GM21737 (cell line): ENCODE results near the gene RAPGEF6.
"Not testable (repeated sequence)": the region's sequence is repeated elsewhere in the genome, so short reads cannot be mapped to it uniquely, and the experiment has no call there.

ENCODE experiments used
- ATAC-seq: cut with Tn5 transposase; IDR thresholded peaks from one replicate; pipeline ENCODE4 v1.9.1; 2021; ENCODE audit warnings: mild to moderate bottlenecking, moderate library complexity; ENCODE audit not compliant: unreplicated experiment

Gene RAPGEF6

DNA sequence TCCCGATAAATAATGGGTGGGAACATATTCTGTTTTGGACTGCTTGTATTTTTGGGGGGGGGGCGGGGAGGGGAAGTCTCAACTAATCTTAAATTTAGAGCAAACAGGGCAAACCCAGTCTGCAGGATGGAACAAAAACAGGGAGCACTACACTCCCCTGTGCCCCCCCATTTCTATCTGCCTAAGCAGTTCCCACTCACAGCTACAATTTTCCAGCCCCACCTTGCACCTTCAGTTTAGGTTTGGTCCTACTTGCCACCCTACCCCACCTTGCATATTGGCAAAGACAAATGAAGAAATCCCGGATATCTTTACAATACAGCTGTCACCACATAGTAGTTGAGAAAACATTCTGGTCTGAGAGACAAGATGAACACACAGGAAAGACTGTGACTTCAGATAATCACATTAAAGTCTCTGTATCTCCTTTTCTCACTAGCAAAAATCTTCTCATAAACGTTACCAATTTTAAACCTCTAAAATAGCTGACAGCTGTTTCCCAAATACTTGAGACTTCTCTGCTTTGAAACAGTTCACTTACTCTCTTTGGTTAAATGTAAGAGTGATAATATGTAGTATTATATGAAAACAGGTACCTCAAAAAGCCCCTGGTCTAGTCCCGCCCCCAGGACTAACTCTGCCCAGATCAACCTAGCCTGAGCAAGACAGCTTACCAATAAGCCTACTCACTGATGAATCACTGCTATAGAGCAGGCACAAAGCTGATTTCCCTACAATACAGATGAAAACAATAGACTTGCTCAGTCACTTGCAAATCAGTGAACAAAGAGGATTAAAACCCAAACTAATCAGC is 5.2 kb upstream of the RAPGEF6 start:
- no peak for ATAC-seq

DNA sequence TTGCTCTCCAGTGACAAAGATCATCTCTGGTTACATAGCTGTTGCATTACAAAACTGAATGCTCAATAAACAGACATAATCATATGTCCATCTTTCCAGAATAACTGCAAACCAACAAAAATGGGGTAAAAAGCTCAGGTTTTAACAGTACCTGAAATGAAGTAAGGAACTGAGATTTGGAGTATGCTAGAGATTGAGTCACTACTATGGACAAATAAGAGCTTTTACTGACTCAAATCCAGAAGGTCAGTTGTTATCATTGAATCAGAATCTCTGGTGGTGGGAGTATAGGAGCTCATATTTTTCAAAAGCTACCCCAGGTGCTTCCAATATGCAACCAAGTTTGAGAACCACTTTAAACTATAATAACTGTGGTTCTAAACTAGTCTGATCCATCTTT is 4.1 kb upstream of the RAPGEF6 start:
- ATAC-seq = no peak

DNA sequence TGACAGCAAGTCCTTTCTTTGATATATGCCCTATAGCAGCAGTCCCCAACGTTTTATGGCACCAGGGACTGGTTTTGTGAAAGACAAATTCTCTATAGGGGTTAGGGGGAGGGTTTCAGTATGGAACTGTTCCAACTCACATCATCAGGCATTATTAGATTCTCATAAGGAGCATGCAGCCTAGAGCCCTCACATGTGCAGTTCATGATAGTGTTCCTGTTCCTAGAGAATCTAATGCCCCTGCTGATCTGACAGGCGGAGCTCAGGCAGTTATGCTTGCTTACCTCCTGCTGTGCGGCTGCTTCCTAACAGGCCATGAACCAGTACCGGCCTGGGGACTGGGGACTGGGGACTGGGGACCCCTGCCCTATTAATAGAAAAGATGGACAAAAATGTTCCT is 2.7 kb upstream of the RAPGEF6 start:
- ATAC-seq = no peak

DNA sequence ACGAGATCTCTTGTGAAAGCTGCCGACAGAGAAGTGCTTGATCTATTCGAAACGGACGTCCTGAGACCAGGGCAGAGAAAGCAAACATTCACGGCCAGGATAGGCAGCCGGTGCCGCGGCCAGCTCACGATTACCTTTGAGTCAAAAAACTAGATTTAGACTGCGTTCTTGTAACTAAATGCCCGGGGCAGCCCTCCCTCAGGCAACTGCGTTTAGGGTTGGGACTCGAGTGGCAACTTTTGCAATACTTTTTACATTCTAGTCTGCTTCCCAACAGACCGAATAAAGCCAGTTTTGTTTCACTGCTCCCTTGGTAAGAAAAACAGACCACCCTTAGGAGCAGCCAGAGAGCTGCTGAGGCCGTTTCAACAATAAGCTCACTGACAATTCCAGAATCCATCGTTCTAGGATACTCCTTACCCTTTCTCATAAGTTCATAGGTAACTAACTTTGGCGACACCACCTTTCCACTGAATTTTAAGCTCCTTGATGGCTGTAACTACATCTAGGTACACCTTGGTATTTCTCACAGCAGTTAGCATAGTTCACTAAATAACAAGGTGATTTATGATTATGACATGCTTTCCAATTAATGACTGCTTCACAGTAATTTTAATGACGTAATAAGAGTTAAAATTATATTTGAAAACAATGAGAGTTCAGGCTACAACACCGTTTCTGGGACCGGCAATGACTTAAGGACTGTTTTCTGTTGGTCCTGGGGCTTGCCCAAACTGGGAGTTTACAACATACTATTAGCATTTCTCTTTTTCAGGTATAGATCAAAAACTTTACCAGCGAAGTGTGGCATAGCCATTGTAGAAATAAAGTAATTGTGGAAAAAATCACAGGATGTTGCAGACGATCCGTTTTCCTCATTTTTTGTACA is 899 bp upstream of the RAPGEF6 start:
- no peak for ATAC-seq

DNA sequence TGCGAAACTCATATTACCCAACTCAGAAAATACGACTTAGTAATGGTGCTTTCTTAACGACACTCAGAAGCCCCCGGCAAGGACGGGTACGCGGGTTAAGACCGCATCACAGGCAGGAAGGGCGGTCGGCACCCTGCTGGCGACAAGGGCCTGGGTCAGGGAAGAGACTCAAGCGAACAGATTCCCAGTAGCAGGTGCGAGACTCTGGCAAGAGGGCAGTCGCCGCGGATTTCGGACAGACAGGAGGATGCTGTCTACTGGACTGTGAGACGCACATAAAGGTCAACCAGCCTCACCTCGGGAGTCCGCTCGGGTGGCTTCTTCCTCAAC is 398 bp downstream of the RAPGEF6 start:
- peak; percentile 22 for ATAC-seq

DNA sequence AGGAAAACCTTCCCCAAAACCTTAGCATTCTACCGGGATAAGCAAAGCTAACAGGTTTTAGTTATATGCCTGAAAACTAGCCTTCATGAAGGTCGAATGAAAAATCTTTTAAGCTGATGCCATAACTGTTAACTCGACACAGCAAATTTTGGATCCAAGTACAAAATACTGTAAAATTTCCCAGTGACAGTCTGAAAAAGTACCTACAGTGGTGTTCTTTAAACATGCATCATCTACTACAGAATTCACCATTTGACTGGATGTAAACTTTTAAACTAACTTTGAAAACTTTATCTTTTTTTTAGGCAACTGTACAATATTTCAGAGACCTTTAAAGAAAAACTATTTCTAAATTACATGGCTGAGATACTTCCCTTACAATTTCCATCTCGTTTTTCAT is 791 bp downstream of the RAPGEF6 start:
- ATAC-seq = no peak

DNA sequence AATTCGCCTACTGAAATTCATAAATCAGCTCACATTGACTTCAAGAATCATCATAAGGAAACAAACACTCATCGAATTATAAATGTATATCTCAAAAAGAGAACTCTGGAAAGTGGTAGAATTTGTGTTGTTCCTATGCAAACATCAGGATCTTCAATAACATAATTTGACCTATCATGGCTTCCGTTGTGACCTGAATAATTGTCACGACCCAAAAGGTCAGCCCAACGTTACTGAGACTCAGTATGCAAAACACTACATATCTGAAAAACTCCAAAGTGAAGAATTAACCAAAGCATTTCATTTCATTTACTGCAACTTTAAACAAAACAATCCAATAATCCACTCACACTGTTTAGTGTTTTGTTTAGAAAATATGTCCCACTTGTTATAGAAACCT is 1.2 kb downstream of the RAPGEF6 start:
- ATAC-seq = no peak

DNA sequence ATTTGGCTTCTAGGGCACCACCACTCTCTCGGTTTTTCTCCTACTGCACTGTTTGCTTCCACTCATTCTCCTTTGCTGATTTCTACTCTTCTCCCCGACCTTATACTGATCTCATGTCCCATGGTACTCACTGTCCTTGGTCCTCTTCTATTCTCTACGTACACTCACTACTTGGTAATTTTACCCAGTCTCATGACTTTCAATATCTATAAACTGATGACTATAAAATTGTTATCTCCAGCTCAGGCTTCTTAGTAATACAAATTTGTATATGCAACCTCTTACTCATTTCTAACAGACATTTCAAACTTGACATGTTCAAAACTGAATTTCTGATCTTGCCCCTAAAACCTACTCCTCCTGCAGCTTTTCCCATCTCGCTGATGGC is 4.1 kb downstream of the RAPGEF6 start:
- ATAC-seq = no peak

DNA sequence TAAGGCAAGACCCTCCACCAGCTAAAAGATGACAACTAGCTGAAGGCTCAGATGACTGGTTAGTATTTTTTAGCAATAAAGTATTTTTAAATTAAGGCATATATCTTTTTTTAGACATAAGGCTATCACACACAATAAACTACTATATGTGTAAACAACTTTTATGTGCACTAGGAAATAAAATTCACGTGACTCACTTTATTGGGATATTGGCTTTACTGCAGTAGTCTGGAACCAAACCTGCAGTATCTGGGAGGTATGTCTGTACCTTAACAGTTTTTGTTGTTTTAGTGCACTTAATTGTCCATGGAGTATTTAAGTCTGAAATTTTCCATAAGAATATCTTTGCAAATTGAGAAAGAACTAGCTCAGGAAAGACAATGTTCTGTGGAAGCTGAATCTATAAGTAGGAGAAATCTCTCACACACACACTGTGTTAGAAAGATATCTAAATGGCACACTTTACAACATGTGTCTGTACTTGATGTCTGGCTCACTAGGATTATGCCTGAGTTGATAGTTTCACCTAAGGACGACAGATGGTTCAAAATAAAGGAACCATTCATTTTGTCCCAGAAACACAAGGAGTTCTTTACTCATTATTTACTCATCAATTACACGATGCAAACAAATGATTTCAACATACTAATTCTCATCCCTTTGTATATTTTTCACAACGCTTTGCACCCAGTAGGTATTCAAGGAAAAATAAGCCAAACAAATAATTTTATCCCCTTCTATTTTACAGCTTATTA is 4.6 kb downstream of the RAPGEF6 start:
- ATAC-seq = no peak

DNA sequence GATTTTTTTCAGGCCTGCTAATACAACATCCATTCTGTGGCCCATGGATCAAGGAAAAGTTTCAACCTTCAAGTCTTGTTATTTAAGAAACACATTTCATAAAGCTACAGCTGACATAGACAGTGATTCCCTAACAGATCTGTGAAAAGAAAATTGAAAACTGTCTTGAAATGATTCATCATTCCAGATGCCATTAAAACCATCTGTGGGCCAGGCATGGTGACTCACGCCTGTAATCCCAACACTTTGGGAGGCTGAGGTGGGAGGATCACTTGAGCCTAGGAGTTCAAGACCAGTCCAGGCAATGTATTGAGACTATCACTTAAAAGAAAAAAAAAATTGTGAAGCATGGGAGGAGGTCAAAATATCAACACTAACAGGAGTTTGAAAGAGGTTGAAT is 6.0 kb downstream of the RAPGEF6 start:
- no peak for ATAC-seq

DNA sequence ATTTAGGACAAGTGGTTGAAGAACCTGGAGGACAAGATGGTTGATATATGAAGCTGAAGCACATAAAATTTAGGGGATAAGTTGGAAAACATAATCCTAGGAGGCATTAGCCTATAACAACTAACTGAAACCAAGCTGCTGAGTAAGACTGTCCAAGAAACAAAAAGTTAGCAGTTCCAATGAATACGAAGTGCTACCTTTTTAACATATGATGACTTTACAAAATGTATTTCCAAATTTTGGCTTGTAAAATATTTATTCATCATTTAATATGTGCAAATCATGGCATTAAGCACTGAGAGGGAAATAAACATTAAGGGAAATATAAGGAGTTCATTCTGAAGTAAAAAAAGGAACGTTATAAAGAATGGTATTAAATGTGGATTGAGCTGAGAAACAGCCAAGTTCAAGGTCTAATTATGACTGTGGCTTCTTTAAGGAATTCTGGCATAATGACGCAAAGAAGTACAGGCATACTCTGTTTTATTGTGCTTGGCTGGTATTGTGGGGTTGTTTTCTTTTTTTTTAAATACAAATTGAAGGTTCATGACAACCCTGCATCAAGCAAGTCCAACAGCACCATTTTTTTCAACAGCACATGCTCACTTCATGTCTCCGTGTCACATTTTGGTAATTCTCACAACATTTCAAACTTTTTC is 7.7 kb downstream of the RAPGEF6 start:
- ATAC-seq = no peak

DNA sequence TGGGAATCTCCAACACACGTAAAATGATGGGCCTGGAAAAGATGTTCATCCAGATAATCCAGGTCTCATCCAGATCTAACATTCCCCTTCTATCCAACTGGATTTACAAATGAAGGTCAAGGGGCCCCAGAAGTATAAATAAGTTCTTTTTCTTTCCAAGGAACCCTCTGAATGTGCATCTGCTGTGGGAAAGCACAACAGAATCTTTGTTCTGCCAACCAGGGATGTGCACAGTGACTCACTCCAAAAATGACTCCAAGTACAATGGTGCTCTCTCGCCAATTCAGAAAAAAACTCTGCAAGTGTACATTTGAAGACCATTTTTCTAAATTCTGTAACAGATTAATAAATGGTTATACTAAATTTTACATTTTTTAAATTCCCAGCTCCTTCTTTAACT is 12.4 kb downstream of the RAPGEF6 start:
- no peak for ATAC-seq

DNA sequence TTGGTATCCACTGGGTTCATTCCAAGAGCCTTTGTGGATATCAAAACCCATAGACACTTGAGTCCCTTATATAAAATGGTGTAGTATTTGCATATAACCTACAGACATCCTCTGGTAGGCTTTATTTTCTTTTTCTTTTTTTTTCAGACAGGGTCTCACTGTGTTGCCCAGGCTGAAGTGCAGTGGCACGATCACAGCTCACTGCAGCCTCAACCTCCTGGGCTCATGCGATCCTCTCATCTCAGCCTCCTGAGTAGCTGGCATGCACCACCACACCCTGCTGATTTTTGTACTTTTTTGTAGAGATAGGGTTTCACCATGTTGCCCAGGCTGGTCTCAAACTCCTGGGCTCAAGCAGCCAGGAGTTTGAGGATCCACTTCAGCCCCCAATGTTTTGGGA is 13.9 kb downstream of the RAPGEF6 start:
- not testable (repeated sequence) for ATAC-seq

DNA sequence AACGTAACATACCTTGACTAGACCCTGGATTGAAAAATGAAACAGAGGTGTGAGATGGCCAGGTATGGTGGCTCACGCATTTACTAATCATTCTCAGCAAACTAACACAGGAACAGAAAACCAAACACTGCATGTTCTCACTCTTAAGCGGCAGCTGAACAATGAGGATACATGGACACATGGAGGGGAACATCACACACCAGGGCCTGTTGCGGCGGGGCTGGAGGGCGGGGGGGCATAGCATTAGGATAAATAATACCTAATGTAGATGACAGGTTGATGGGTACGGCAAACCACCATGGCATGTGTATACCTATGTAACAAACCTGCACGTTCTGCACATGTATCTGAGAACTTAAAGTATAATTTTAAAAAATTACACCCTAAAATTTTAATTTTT is 15.9 kb downstream of the RAPGEF6 start:
- ATAC-seq = no peak

DNA sequence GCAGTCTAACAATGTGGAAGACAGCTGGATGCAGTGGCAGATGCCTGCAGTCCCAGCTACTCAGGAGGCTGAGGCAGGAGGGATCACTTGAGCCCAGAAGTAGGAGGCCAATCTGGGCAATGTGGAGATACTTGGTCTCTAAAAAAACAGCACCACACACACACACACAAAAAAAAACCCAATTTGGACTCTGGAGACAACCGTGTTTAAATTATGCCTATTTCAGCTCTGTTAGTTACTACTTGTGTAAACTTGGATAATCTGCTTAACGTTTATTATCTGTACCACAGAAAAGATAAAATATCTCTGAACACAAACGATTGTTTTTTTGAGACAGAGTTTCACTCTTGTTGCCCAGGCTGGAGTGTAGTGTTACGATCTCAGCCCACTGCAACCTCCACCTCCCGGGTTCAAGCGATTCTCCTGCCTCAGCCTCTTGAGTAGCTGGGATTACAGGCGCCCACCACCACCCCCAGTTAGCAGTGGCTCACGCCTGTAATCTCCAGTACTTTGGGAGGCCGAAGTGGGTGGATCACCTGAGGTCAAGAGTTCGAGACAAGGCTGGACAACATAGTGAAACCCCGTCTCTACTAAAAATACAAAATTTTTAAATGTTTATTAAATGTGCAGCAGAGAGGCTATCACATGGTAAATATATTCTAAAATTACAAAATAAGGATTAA is 17.7 kb downstream of the RAPGEF6 start:
- ATAC-seq = no peak

DNA sequence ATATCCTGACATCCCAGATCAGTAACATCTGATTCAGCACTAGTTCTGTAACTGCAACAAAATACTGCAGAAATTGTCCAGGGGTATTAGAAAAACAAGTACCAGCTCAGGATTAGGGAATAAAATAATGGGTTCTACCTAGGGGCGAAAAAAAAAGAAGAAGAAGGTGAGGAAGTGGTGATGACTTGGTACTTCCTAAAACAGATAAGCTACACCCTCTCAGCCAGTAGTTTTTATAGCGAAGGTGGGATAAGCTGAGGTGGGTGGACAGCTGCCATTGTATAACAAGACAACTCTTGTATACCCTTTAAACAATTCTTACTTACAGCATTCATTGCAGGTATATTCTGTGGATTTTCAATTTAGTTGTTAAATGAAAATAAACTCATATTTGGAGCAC is 19.1 kb downstream of the RAPGEF6 start:
- ATAC-seq = no peak

DNA sequence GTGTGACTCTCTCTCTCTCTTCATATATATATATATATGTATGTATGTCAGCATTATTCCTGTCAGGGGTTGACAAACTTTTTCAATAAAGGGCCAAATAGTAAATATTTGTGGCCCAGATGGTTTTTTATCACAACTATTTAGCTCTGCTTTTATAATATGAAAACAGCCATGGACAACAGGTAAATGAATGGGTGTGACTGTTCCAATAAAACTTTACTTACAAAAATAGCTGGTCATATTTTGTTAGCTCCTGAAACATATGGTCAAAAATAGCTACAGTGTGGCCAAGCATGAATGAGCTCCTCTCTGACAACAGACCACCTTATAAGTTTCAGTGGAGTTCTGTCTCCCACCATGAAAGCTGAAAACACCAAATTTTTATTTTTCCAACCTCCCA is 21.6 kb downstream of the RAPGEF6 start:
- ATAC-seq = no peak

DNA sequence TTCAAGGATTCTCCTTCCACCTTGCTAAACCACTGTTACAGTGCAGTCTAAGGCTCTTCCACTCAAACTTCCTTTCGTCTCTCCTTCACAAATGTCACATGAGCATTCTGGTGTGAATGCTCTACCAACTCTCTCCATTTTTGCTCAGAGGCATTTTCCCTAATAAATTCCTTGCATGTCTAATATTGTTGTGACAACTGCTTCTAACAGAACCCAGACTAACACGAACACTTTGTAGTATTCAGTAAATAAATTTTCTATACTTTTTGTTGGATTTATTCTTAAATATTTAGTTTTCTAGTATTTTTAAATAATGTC is 24.0 kb downstream of the RAPGEF6 start:
- no peak for ATAC-seq

DNA sequence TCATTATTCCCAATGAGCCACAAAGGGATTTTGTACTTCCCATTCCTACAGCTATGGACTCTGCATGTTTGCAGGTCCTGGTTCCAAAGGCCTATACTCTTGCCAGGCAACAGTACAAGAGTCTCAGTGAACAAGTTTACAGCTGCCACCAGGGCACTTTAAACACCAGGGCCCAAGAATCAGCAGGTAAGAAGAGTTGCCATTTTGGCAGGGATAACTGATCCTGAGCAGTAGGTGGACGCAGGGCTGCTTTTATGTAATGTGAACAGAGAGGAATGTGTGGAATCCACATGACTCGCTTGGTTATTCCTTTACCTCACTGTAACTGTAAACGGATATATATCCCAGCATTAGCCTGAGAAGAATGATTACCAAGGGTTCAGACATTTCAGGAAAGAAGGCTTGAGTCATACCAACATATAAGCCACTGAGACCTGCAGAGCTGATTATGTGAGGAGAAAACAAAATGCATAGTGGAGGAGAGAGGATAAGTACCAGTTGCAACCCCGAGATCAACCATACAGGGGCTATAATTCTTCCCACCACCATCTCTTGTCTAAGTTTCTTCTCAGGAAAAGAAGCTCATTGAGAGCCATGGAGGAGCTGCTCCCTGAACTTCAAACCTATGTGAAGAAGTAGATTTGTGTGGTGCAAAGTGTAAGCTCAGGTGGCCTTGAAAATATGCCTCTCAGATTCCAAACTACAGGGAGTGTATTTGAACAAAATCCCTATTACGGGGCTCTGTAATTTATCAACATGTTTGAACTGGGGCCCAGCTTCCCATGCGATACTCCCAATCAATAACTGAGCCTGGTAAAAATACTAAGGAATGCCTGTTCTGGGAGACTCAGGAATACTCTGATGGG is 24.6 kb downstream of the RAPGEF6 start:
- ATAC-seq = no peak

DNA sequence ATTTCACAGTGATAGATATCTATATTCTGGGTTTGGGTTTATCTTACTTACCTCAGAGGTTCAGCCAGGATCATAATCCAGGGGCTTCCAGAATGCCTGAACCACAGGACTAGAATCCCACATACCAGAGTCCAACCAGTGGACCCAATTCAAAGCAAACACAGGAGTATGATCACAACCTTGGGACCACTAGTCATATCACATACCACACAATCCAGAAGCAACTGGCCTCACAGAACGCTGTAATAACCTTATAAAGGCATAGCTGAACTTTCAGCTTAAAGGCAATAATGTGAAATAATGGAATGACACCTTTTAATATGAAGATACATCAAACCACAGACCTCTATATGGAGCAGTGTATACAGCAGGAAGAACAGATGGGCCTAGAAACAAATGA is 25.3 kb downstream of the RAPGEF6 start:
- ATAC-seq = no peak
